Stimulated activated CD4-positive, alpha-beta T cell treated with anti-CD3 and anti-CD28 coated beads, Interleukin-12 subunit alpha, Interleukin-12 subunit beta, amount 100 ng/mL, for 48 hours (primary cell): ENCODE data around the gene ENTPD8.

Experiments used
- DNase-seq, 3 donors: peaks; one replicate each; pipeline ENCODE4 v3.0.0-alpha.2; 2020; ENCODE audit warnings: low read depth in 2 of 3, low spot score in 1 of 3

ENTPD8 gene

DNA sequence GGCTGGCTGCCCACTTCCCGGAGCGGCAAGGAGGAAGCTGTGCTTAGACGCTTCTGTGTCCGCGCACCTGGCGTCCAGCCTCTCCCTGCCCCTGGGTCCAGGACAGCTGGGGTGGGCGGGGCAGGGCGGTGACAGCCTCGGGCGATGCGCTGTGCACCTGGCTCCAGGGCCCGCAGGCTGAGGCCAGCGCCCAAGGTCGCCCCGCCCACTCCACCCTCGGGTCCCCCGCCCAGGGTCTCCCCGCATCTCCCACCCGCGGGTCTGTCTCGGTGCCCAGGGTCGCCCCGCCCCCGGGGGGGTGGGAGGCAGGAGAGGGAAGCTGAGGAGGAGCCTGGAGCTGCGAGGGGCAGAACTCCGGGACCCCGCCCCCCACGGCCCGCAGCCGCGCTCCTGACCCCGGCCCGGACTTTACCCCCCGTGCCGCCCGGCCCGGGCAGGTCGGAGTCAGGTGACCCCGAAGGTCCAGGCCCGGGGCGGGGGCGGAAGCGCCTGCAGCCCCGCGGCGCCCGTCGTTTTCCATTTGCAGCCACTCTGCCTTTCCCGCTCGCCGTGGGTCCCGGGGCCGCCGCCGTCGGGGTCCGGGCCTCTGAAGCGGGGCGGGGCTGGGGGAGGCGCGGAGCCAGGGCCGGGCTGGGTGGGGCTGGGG, at the start of gene ENTPD8:
TSS of gene ENTPD8 (minus strand) at position 69 of the 646 bp plus-strand sequence. CDS start 3,072 bp downstream, outside the sequence.
- DNase-seq, result no peak

- no peak for DNase-seq
Observed at GRCh38 chr9:137490532-137491186, 49.5 kb upstream of the ENTPD8 start.

DNA sequence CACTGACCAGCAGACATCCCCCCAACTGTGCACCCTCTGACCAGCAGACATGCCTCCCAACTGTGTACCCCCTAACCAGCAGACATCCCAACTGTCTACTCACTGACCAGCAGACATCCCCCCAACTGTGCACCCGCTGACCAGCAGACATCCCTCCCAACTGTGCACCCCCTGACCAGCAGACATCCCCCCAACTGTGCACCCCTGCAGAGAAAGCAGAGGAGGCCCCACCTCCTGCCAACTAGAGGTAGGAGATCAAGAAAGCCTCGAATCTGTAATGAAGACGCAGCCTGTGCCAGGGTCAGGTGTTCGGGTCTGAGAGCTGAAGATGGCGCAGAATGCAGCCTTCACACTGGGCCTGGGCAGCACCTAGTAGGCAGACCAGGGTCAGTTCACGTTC, 47.7 kb upstream of the ENTPD8 start:
- DNase-seq, result no peak

GRCh38 chr9:137488327-137488653, 47.1 kb upstream of the ENTPD8 start:
- DNase-seq, result no peak

GRCh38 chr9:137487454-137488326, 46.5 kb upstream of the ENTPD8 start:
- no peak for DNase-seq

DNA sequence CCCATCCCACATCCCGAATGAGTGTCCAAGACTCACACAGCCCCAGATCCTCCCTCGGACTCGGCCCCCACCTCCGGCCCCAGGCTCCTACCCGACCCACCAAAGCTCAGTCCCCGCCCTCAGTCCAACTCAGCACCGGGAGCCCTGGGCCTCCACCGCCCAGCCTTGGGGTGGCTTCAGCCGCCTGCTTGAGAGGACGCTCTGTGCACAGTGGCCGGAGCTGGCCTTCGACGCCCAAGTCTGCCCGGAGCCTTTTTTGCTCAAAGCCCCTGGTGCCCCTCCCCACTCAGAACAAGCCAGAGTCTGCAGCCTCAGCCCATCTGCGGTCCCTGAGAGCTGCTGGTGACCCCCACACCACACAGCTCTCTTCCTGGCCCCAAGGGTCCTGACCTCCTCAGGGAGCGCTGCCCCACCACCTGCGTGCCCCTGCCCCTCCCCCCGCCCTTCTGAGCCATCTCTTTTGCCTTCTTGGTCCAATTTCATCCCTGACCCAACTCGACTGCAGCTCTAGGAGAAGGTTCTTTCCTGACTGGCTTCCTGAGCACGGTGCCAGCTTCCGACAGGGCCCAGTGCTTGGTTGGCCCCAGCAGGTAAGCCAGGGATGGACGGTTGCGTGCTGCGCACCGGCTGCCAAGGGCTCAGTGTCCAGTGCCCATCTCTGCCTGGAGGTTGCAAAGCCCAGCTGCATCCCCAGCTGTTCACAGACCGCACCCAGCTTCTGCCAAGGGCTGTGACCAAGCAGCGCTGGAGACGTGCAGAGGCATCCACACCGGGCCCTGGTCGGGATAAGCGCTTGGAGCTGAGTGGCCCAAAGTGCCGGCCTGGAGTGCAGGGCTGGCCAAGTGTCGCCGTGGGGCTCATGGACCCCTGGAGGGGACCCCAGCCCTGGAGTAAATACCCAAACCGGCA, 45.6 kb upstream of the ENTPD8 start:
- no peak for DNase-seq

GRCh38 chr9:137486141-137486490, 45.0 kb upstream of the ENTPD8 start:
- no peak for DNase-seq

GRCh38 chr9:137485343-137486140, 44.4 kb upstream of the ENTPD8 start:
- DNase-seq, result no peak

DNA sequence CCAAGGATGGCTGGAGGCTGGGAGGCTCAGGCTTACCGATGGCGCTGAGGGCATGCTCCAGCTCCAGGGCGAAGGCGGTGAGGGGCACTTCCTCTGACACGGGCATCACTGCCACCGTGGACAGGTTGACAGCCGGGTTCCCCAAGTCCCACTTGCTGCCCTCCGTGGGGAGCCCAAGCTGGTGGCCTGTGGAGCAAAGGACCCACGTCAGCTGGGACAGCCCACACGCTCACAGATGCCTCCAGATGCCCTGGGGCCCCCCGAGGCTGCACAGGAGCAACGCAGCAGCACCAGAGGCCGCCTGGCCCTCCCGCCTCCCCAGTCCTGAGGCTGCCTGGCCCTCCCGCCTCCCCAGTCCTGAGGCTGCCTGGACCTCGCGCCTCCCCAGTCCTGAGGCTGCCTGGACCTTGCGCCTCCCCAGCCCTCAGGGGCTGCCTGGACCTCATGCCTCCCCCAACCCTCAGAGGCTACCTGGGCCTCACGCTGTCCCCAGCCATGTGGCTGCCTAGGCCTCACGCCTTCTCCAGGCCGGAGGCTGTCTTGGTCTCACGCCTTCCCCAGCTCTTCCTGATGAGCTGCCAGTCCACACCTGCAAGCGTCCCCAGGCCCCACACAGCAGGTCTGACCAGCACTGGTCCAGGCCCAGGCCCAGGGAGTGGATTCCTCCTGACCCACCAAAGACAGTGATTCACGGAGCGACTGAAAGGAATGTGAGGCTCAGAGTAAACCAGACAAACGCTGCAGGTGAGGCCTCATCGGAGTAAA, 43.6 kb upstream of the ENTPD8 start:
- DNase-seq, result no peak

- DNase-seq, result no peak
Observed at GRCh38 chr9:137482094-137482781, 41.1 kb upstream of the ENTPD8 start.

- DNase-seq, result no peak
Observed at GRCh38 chr9:137480686-137481683, 39.8 kb upstream of the ENTPD8 start.

DNA sequence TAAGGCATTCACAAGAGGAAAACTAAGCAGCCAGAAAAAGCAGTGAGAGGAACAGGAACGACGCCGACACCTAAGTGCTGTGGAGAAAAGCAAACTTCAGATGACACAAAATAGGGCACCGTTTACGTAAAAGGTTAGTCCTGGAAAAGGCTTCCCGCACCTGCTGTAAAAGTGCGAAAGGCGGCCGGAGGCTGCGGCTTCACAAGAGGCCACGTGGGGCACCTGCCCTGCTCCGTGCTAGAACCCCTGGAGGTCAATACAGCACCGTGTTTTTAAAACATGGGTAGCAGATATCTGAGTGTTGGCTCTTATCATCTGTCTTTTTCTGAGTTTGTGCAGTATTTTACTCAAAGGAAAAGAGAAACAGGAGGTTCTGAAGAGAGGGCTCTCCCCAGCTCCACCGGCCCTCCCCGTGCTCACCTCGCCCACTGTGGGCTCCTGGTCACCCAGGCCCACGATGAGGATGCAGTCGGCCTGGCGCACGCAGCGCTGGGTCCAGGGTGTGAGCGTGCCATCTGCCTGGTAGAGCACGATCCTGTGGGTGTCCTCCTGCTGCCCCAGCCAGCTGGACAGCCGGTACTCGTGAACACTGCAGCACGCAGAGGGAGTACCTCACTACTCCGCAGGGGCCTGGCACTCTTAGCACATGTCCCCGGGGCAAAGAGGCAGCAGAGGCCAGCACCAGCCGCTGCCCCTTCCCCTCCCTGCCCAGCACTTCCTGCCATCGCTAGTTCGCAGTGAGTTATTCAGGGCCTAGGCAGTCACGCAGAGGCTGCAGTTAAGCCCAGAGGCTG, 38.9 kb upstream of the ENTPD8 start:
- DNase-seq, result no peak

GRCh38 chr9:137478962-137479861, 38.1 kb upstream of the ENTPD8 start:
- DNase-seq, result no peak

DNA sequence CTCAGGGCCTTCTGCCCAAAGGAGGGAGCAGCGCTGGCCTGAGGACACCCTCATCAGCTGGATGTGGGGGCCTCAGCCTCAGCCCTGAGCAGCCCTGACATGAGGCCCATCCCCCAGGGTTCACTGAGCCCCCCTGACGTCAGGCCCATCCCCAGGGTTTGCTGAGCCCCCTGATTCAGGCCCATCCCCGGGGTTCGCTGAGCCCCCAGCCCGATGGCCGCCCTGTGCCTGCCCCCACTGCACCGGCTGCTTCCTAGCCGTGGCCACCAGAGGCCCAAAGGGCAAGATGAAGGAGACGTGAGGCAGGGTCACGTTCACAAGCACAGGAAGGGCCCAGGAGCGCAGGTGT, 37.4 kb upstream of the ENTPD8 start:
- no peak for DNase-seq

DNA sequence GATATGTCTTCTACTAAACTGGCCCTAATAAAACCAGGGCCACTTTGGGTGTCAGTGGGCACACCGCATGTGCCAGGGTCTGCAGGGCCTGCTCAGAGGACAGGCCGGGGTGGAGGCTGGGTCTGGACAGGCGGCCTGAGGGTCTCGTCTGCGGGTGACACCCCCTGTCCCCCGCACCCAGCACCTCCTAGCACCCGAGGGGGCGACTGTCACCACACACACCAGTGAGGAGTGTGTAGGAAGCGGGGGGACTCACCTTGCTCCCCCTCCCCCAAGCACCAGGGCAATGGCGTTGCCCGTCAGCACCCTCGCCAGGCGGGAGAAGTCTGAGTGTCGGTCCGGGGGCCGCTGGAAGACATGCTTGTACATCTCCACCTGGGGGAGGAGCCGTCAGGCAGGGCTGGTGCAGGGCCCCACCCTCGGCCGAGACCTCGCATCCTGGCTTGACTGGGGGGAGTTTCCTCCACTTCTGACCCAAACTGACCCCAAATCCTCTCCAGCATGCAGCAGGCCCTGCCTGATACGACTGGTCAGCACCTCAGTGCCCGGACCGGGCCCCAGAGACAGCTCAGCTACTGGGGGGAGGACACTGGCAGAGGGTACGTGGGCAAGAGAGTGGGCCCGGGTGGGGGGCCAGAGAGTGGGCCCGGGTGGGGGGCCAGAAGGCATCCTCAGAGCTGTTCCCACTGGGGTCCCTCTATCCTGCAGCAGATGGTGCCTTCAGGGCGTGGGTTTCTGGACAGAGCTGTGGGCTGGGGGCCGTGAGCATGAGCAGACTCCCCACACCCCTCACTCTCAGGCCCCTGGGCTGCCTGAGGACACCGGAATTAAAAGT, 36.8 kb upstream of the ENTPD8 start:
- DNase-seq, result no peak
